Astrocyte of the cerebellum (primary cell): ENCODE measurements around the gene GALNT16.
"Not testable (repeated sequence)": the region's sequence is repeated elsewhere in the genome, so short reads cannot be mapped to it uniquely, and the experiment has no call there.

Experiments
- DNase-seq: peaks from one replicate; pipeline ENCODE4 v3.0.0-alpha.2; 2011; ENCODE audit warnings: low read depth
- H3K4me3 ChIP-seq: 2 replicates; pipeline ENCODE4 v1.5.1; 2011; ENCODE audit warnings: mild to moderate bottlenecking, low read depth, low read length, moderate library complexity
- in situ Hi-C: cut with HindIII; loops from 2 replicates; pipeline ENCODE4 v1.10.0; 2017; ENCODE audit warnings: low sequenced_read_pairs
- TF ChIP-seq, protein P1 (sequence below): IDR thresholded peaks from 2 replicates; pipeline ENCODE4 v1.5.1; 2012; ENCODE audit warnings: low read length, low read depth, moderate library complexity, mild to moderate bottlenecking; ENCODE audit errors: missing control alignments

Gene GALNT16

DNA sequence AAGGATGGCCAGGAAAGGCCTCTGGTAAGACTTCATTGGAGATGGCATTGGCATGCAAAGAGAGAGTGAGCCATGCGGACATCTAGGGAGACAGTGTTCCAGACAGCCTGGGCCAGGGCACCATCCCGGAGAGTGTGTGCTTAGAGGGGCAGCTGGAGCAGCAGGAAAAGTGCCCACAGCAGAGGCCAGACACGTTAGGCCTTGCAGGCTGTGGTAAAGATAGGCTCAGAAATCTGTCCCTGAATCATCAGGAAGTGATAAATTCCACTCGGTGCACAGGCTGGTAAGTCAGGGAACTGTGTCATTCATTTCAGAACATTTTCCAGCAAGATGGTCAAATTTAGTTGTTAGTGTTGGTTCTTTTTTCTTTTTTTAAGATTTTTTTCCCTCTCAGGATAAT lies 8.8 kb downstream of the GALNT16 start:
- TF ChIP-seq, protein P1, sequence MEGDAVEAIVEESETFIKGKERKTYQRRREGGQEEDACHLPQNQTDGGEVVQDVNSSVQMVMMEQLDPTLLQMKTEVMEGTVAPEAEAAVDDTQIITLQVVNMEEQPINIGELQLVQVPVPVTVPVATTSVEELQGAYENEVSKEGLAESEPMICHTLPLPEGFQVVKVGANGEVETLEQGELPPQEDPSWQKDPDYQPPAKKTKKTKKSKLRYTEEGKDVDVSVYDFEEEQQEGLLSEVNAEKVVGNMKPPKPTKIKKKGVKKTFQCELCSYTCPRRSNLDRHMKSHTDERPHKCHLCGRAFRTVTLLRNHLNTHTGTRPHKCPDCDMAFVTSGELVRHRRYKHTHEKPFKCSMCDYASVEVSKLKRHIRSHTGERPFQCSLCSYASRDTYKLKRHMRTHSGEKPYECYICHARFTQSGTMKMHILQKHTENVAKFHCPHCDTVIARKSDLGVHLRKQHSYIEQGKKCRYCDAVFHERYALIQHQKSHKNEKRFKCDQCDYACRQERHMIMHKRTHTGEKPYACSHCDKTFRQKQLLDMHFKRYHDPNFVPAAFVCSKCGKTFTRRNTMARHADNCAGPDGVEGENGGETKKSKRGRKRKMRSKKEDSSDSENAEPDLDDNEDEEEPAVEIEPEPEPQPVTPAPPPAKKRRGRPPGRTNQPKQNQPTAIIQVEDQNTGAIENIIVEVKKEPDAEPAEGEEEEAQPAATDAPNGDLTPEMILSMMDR: no peak
- no peak for DNase-seq
- H3K4me3 ChIP-seq: no peak overlapping the region
- in situ Hi-C loops: no loop called here

DNA sequence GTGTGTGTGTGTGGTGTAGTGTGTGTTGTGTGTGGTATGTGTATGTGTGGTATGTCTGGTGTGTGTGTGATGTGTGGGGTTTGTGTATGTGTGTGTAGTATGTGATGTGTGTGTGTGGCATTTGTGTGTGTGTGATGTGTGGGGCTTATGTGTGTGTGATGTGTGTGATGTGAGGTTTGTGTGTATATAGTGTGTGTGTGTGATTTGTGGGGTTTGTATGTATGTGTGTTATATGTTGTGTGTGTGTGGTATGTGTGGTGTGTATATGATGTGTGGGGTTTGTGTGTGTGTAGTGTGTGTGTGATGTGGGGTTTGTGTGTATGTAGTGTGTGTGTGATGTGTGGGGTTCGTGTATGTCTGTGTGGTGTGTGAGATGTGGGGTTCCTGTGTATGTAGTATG lies 9.4 kb downstream of the GALNT16 start:
- no peak overlapping the region for H3K4me3 ChIP-seq
- TF ChIP-seq, protein P1: no peak
- in situ Hi-C loops: no loop called here
- DNase-seq: no peak

DNA sequence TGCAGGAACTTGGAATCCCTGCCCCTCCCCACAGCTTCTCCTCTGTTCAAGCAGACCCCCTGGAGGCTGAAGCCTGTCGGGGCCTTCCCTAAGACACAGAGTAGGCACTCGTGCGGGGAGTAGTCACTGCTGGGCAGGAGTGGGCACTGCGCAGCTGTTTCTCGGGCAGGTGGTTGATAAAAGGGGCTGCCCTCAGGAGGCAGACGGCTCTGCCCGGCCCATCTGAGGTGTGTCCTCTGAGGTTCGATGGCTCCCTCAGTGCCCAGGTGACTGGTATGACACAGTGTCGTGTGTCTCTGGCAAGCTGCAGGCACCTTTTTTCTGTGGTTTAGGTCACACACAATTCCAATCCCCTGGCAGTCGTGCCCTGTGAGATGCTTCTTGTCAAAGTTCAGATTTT lies 10.1 kb downstream of the GALNT16 start:
- no peak for DNase-seq
- H3K4me3 ChIP-seq: no peak overlapping the region
- in situ Hi-C loops: no loop called here
- TF ChIP-seq, protein P1: no peak

DNA sequence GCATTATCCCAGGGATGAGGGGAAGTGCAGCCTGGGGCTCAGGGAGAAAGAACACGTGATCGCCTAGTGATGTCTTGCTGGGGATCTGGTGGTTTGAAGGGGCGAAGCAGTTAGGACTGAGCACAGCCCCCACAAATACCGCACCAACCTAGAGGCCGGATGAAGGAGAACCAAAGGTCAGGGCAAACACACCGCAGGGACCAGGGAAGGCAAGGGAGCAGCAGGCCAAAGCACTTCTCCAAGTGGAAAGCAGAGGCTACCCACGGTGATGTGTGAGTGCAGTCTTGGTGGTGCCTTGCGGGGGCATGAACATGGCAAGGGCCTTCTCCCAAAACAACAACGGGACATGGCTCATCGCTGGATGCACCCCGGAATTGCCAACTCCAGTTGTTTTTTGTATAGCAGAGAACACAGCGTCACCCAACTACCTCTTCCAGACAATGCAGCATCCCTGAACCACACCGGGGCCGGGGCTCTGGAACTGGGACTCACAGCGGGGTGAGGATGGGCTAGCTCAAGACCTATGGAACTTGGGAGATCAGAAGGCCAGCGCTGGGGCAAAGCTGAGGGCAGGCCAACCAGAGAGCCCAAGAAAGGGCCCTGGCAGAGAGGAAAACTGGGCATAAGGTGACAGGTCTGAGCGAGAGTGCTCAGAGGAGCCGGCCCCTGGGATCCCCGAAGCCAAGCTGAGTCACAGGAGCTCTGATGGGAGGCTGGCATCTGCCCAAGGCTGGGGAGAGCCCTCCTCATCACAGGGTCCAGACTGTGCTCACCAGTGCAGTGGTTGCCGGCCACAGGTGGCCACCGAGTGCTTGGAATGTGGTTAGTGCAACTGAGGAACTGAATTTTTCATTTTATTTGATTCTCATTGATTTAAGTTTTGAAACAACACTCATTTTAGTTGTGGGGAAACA lies 11.1 kb downstream of the GALNT16 start:
- H3K4me3 ChIP-seq: no peak overlapping the region
- TF ChIP-seq, protein P1: no peak
- DNase-seq: peak; percentile 20
- in situ Hi-C loops: no loop called here

DNA sequence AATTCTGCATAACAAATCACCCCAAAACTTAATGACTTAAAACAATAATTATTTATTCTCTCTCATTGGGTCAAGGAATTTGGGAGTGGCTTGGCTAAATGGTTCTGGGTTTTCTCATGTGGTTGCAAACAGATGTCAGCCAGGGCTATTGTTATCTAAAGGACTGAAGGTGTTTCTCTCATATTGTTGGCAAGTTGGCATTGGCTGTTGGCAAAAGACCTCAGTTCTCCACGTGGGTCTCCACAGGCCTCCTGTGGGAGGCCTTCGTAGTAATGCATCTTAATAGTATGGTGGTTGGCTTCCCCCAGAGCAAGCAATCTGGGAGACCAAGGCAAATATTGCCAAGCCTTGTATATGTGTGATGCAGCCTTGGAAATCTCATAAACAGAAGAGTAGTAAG lies 14.4 kb downstream of the GALNT16 start:
- in situ Hi-C loops: no loop called here
- TF ChIP-seq, protein P1: no peak
- no peak for DNase-seq
- no peak overlapping the region for H3K4me3 ChIP-seq

DNA sequence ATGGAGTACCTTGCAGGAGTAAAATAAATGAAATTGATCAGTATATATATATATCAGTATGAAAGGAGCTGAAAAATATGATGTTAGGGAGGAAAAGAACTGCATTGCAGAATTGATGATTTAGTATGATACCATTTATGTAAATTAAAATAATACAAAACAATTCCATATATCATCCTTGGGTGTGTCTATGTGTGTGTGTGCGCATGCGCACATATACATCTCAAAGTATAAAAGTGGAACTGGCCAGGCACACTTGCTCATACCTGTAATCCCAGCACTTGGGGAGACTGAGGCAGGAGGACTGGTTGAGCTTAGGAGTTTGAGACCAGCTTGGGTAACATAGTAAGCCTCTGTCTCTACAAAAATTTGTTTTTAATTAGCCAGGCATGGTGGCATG lies 15.4 kb downstream of the GALNT16 start:
- in situ Hi-C loops: no loop called here
- DNase-seq: no peak
- TF ChIP-seq, protein P1: no peak
- H3K4me3 ChIP-seq: no peak overlapping the region

DNA sequence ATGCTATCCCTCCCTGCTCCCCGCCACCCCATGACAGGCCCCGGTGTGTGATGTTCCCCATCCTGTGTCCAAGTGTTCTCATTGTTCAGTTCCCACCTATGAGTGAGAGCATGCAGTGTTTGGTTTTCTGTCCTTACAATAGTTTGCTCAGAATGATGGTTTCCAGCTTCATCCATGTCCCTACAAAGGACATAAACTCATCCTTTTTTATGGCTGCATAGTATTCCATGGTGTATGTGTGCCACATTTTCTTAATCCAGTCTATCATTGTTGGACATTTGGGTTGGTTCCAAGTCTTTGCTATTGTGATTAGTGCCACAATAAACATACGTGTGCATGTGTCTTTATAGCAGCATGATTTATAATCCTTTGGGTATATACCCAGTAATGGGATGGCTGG lies 17.4 kb downstream of the GALNT16 start:
- H3K4me3 ChIP-seq, DNase-seq, in situ Hi-C loops: not testable (repeated sequence)
